Esophagus squamous epithelium (tissue), 5 donors: Measurements from ENCODE around the gene FAM131C. TPM values are rescaled to one million over a fixed set of nuclear protein-coding genes. Genes with fewer than 3 reads are reported as not detected.

Experiments used
- DNase-seq: peaks from one replicate; lab custom pipeline; 2025; lab: John Stamatoyannopoulos, UW
- H3K27ac ChIP-seq, 4 donors: fragments of 200-600 bp; sonication (generic); one replicate each; pipeline ENCODE4 v1.5.1; 2016 to 2019; ENCODE audit warnings: mild to moderate bottlenecking in 1 of 4
- H3K27me3 ChIP-seq, 4 donors: fragments of 200-600 bp; sonication (generic); 1 replicate in 3 of 4; 2 replicates in 1 of 4; pipeline versions ENCODE4 v1.5.1 to v1.6.0; 2017 to 2021; ENCODE audit warnings: antibody characterized with exemption in 1 of 4
- H3K36me3 ChIP-seq, 3 donors: fragments of 200-600 bp; sonication (generic); one replicate each; pipeline ENCODE4 v1.5.1; 2016 to 2019
- H3K4me1 ChIP-seq, 3 donors: fragments of 200-600 bp; sonication (generic); one replicate each; pipeline ENCODE4 v1.5.1; 2017 to 2019
- H3K4me3 ChIP-seq, 4 donors: fragments of 200-600 bp; sonication (generic); 1 replicate in 3 of 4; 2 replicates in 1 of 4; pipeline ENCODE4 v1.5.1; 2016 to 2019; ENCODE audit warnings: mild to moderate bottlenecking in 2 of 4, moderate library complexity in 1 of 4
- H3K9me3 ChIP-seq, 3 donors: fragments of 200-600 bp; sonication (generic); one replicate each; pipeline ENCODE4 v1.5.1; 2016 to 2019
- CTCF ChIP-seq, 6 experiments: fragments of 450-650 bp in 4 of 6; fragments of 200-600 bp in 2 of 6; sonication (generic) in 2 of 6; IDR thresholded peaks; one replicate each; pipeline ENCODE4 v1.5.1; 2016 to 2019; ENCODE audit warnings: antibody characterized with exemption in 6 of 6, mild to moderate bottlenecking in 4 of 6, moderate library complexity in 4 of 6
- POLR2A ChIP-seq, 4 donors: fragments of 450-650 bp; IDR thresholded peaks; one replicate each; pipeline ENCODE4 v1.6.1; 2017; ENCODE audit warnings: antibody characterized with exemption in 4 of 4, mild to moderate bottlenecking in 4 of 4, moderate library complexity in 3 of 4
- WGBS, 2 donors: methylation state at CpG; one replicate each; pipeline ENCODE4 v1.1.5; 2018; 5-methylcytosine and 5-hydroxymethylcytosine counted together
- intact Hi-C: fragments of 100-400 bp; cut with DNase I; formaldehyde crosslinking; loops from one replicate; pipeline ENCODE4 v1.15.0; 2022
- total RNA-seq, 4 donors: library from RNA; depleted of rRNA; stranded (reverse); fragments of >200 nt; gene quantifications; one replicate each; pipeline ENCODE4 v1.1.0, GENCODE V29; 2016
- donor health status: DM: yes; HTN: yes; CAD: no.

The FAM131C gene
- total RNA-seq, 4 donors from 2014 or later: 1.6 to 4.5 TPM; not detected in 2

GRCh38 chr1:16051039-16051438 is 22.4 kb downstream of the FAM131C start:
- no peaks in the 10 kb centered on the region for H3K9me3 ChIP-seq
- intact Hi-C loops: loop anchor here (10.0 kb wide), 1 partner anchor 46 kb away; the partner anchor contains the start of gene SRARP
- H3K27me3 ChIP-seq: peaks cover 0 to 8% (median 0%) of the 10 kb centered on the region in 4 donors
- peaks cover 7 to 17% (median 10%) of the 10 kb centered on the region in 3 donors for H3K4me1 ChIP-seq
- no peak overlapping the region for H3K4me3 ChIP-seq
- DNase-seq: no peak
- no peaks in the 10 kb centered on the region for H3K36me3 ChIP-seq
- TF ChIP-seq POLR2A (IDR thresholded peaks at IDR 0.05): no peak
- no peak for TF ChIP-seq CTCF (IDR thresholded peaks at IDR 0.05)
- H3K27ac ChIP-seq: no peak overlapping the region
- 79 to 83% methylated on average over 2 to 3 of the region's 3 CpGs for WGBS, 2 donors

GRCh38 chr1:16050328-16050727 is 23.1 kb downstream of the FAM131C start:
- Histone ChIP-seq H3K4me3 (no peak overlapping the region), H3K27ac (no peak overlapping the region), H3K9me3 (no peaks in the 10 kb centered on the region), H3K4me1 (peaks cover 6 to 12% (median 7%) of the 10 kb centered on the region in 3 donors), H3K27me3 (peaks cover 0 to 8% (median 0%) of the 10 kb centered on the region in 4 donors), H3K36me3 (no peaks in the 10 kb centered on the region)
- intact Hi-C loops: loop anchor here (10.0 kb wide), 1 partner anchor 46 kb away; the partner anchor contains the start of gene SRARP
- WGBS, 2 donors: 76 to 82% methylated on average over 5 to 6 of the region's 7 CpGs
- DNase-seq: no peak
- TF ChIP-seq POLR2A (IDR thresholded peaks at IDR 0.05) (no peak), CTCF (IDR thresholded peaks at IDR 0.05) (no peak)

- Histone ChIP-seq H3K36me3 (no peaks in the 10 kb centered on the region), H3K4me1 (peaks cover 6 to 12% (median 7%) of the 10 kb centered on the region in 3 donors), H3K27me3 (peaks cover 0 to 8% (median 0%) of the 10 kb centered on the region in 4 donors), H3K9me3 (no peaks in the 10 kb centered on the region), H3K27ac (peak overlapping the region in 1 of 4 donors; percentile 31), H3K4me3 (peak overlapping the region; percentile 11 to 65 (median 46))
- 9 to 26% methylated on average over 3 to 8 of the region's 25 CpGs for WGBS, 2 donors
- intact Hi-C loops: no loop called here
- TF ChIP-seq CTCF (IDR thresholded peaks at IDR 0.05) (no peak), POLR2A (IDR thresholded peaks at IDR 0.05) (no peak)
- DNase-seq: no peak
Observed at GRCh38 chr1:16048573-16049189, 24.8 kb downstream of the FAM131C start.

GRCh38 chr1:16047791-16048475 is 25.5 kb downstream of the FAM131C start:
- no peak for DNase-seq
- Histone ChIP-seq H3K27ac (no peak overlapping the region), H3K27me3 (peaks cover 0 to 8% (median 0%) of the 10 kb centered on the region in 4 donors), H3K4me3 (peak overlapping the region in 3 of 4 donors; percentile 46 to 65 (median 47)), H3K36me3 (no peaks in the 10 kb centered on the region), H3K4me1 (peaks cover 6 to 12% (median 7%) of the 10 kb centered on the region in 3 donors), H3K9me3 (no peaks in the 10 kb centered on the region)
- 80 to 90% methylated on average over 5 to 6 of the region's 19 CpGs for WGBS, 2 donors
- TF ChIP-seq POLR2A (IDR thresholded peaks at IDR 0.05): no peak
- no peak for TF ChIP-seq CTCF (IDR thresholded peaks at IDR 0.05)
- intact Hi-C loops: no loop called here

- DNase-seq: no peak
- Histone ChIP-seq H3K27me3 (peaks cover 0 to 8% (median 0%) of the 10 kb centered on the region in 4 donors), H3K27ac (no peak overlapping the region), H3K4me3 (no peak overlapping the region), H3K9me3 (no peaks in the 10 kb centered on the region), H3K4me1 (peaks cover 6 to 12% (median 7%) of the 10 kb centered on the region in 3 donors), H3K36me3 (no peaks in the 10 kb centered on the region)
- intact Hi-C loops: no loop called here
- TF ChIP-seq CTCF (IDR thresholded peaks at IDR 0.05) (no peak), POLR2A (IDR thresholded peaks at IDR 0.05) (no peak)
- WGBS, 2 donors: 30 to 90% methylated on average over 2 of the region's 7 CpGs
Observed at GRCh38 chr1:16046842-16047241, 26.6 kb downstream of the FAM131C start.
